Heart left ventricle (tissue), 13 donors: ENCODE data around the gene R3HDM2.

Experiments
- POLR2A ChIP-seq, 2 donors: fragments of 450-650 bp; IDR thresholded peaks; one replicate each; pipeline ENCODE4 v1.6.1; 2017; ENCODE audit warnings: antibody characterized with exemption in 2 of 2, mild to moderate bottlenecking in 2 of 2, moderate library complexity in 2 of 2
- TF ChIP-seq, protein P1 (sequence below), 12 donors: fragments of 200-600 bp; sonication (generic) in 4 of 12; IDR thresholded peaks; one replicate each; pipeline versions ENCODE4 v1.5.0 to v1.8.0; 2018 to 2022; ENCODE audit warnings: antibody characterized with exemption in 12 of 12, mild to moderate bottlenecking in 5 of 12
- donor health status: ischemic (EF 13 %, LVEDD 7.1; RV severe dilation, severe dysfunction).
- donor health status: DM: no; HTN: yes; CAD: no.
- donor health status: DM: no; HTN: no; CAD: no.
- donor health status: ischemic (EF 25% LVEDD 6.9; RV normal size, moderate dysfunction).
- donor health status: ischemic (EF 25% LVEDD 5.7; RV mildly dilated, moderate dysfunction).
- donor health status: ischemic (EF 35%, LVEDD 5.7; RV mildly dilated, moderate dysfunction).
- donor health status: nonischemic (EF 11% LVEDD 7.7; RV severe dilation, severe dysfunction).
- donor health status: DM: yes; HTN: yes; CAD: no.
- donor health status: PGD.
- donor health status: ischemic (EF 29% LVEDD 5.4; RV normal size, mild dysfunction).
- donor health status: nonischemic (EF 23%, LVEDD 6.1; RV moderate dilation, normal function).

DNA sequence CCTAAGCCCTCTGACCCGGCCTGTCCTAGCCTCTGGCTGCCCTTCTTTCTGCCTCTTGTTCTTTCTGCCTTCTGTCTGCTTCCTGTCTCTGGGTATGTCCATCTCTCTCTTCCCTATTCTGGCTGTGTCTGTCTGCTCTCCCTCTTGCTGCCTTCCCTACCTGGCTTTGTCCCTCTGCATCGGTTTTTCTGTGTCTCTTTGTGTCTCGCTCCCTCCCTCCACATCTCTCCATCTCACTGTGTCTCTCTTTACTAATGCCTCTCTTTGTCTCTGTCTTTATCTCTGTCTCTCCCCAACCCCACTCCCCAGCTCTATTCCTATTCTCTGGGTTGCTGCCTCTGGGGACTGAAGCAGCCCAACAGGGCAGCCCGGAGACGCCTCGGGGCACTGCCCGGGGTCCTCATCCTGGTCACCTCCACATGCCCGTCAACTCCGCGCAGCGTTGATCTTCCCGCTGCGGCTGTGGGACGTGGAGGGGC, 191.2 kb downstream of the R3HDM2 start:
- TF ChIP-seq POLR2A (IDR thresholded peaks at IDR 0.05), result no peak
- TF ChIP-seq, protein P1, sequence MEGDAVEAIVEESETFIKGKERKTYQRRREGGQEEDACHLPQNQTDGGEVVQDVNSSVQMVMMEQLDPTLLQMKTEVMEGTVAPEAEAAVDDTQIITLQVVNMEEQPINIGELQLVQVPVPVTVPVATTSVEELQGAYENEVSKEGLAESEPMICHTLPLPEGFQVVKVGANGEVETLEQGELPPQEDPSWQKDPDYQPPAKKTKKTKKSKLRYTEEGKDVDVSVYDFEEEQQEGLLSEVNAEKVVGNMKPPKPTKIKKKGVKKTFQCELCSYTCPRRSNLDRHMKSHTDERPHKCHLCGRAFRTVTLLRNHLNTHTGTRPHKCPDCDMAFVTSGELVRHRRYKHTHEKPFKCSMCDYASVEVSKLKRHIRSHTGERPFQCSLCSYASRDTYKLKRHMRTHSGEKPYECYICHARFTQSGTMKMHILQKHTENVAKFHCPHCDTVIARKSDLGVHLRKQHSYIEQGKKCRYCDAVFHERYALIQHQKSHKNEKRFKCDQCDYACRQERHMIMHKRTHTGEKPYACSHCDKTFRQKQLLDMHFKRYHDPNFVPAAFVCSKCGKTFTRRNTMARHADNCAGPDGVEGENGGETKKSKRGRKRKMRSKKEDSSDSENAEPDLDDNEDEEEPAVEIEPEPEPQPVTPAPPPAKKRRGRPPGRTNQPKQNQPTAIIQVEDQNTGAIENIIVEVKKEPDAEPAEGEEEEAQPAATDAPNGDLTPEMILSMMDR (IDR thresholded peaks at IDR 0.05), result no peak
